ENCODE results near the gene CRYBA4.

CRYBA4 gene

GRCh38 chr22:26662160-26662559 is 40.4 kb downstream of the CRYBA4 start:
- no peak for DNase-seq

GRCh38 chr22:26663374-26663923 is 41.7 kb downstream of the CRYBA4 start:
- no peak for DNase-seq

GRCh38 chr22:26665813-26666231 is 44.1 kb downstream of the CRYBA4 start:
- no peak for DNase-seq

GRCh38 chr22:26667140-26667539 is 45.4 kb downstream of the CRYBA4 start:
- no peak for DNase-seq

GRCh38 chr22:26669060-26669481 is 47.3 kb downstream of the CRYBA4 start:
- DNase-seq, result no peak

GRCh38 chr22:26670459-26670858 is 48.7 kb downstream of the CRYBA4 start:
- DNase-seq, result no peak

GRCh38 chr22:26671317-26672059 is 49.7 kb downstream of the CRYBA4 start:
- DNase-seq, result no peak

- DNase-seq, result no peak
Observed at GRCh38 chr22:26672060-26672471, 50.3 kb downstream of the CRYBA4 start.

- peak; percentile 88 to 96 for DNase-seq
Observed at GRCh38 chr22:26672590-26673468, 51.1 kb downstream of the CRYBA4 start.

GRCh38 chr22:26673486-26673885 is 51.7 kb downstream of the CRYBA4 start:
- DNase-seq, result no peak

- no peak for DNase-seq
Observed at GRCh38 chr22:26674211-26675190, 52.7 kb downstream of the CRYBA4 start.

- no peak for DNase-seq
Observed at GRCh38 chr22:26675687-26676268, 54.0 kb downstream of the CRYBA4 start.

GRCh38 chr22:26677217-26677616 is 55.5 kb downstream of the CRYBA4 start:
- no peak for DNase-seq

GRCh38 chr22:26679003-26679629 is 57.4 kb downstream of the CRYBA4 start:
- DNase-seq, result peak; percentile 55 to 69

All from NCI-H2081 (cell line).